Measurements from ENCODE around the gene IL34.

DNA sequence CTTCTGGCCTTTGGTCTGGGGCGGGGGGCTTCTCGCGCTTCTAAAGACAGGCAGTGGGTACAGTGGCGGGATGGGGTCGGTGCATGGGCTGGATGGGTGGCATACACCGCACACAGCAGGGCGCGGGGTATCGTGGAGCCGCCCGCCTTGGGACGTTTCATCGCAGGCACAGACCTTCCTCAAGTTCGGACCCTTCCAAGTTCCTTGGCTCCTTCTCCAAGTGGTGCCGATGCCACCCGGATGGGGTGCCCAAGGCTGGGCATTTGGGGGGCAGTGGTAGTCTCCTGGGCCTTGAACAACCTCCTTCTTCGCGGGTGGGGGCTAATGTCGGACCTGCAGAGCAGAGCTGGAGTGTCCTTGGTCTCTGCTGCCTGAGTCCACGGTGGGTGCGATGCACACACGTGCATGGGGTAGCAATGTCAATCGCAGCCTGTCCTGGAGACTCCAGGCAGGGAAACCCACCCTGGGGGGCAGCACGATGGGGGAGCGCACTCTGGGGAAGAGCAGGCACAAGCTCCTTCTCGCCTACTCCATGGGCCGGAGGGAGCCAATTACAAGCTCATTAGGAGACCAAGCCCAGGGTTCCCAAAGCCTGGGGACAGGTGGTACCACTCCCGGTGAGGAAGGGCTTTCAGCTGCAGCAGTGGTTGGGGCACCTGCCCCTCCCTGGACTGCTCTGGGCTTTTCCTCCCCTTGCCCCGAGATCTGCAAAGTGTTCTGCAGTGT lies 40.2 kb downstream of the IL34 start:
- TF ChIP-seq, protein P1, sequence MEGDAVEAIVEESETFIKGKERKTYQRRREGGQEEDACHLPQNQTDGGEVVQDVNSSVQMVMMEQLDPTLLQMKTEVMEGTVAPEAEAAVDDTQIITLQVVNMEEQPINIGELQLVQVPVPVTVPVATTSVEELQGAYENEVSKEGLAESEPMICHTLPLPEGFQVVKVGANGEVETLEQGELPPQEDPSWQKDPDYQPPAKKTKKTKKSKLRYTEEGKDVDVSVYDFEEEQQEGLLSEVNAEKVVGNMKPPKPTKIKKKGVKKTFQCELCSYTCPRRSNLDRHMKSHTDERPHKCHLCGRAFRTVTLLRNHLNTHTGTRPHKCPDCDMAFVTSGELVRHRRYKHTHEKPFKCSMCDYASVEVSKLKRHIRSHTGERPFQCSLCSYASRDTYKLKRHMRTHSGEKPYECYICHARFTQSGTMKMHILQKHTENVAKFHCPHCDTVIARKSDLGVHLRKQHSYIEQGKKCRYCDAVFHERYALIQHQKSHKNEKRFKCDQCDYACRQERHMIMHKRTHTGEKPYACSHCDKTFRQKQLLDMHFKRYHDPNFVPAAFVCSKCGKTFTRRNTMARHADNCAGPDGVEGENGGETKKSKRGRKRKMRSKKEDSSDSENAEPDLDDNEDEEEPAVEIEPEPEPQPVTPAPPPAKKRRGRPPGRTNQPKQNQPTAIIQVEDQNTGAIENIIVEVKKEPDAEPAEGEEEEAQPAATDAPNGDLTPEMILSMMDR (optimal IDR thresholded peaks at IDR 0.05 in 1 of 3, IDR thresholded peaks at IDR 0.05 in 1 of 3, conservative IDR thresholded peaks at IDR 0.05 in 1 of 3; ENCODE audit: extremely low read depth in 1 of 3, insufficient read depth in 2 of 3, low read length in 3 of 3): no peak
- no peak for TF ChIP-seq EZH2 (IDR thresholded peaks at IDR 0.05; ENCODE audit: low read length)
